K562 (cell line): ENCODE data around the gene PDZK1IP1. TPM values are rescaled to one million over a fixed set of nuclear protein-coding genes. Genes with fewer than 3 reads are reported as not detected.

Experiments used
- ATAC-seq: fragments of 200-7000 bp; cut with Tn5 transposase; 3 replicates; pipeline ENCODE4 v1.9.1; 2020; ENCODE audit warnings: moderate library complexity
- BruUV-seq: library from RNA; stranded (reverse); fragments of 400-500 nt; replicated peaks from 2 replicates; lab custom pipeline; 2021; lab: Mats Ljungman, UMichigan
- CTCF ChIA-PET: fragments of 300-600 bp; formaldehyde crosslinking; extraction: SDS; loops from one replicate; lab custom pipeline; 2021; ENCODE audit warnings: low intra/inter-chr PET ratio; lab: Yijun Ruan, JAX
- POLR2A ChIA-PET: fragments of 300-600, 350-650 bp; sonication (Branson Sonifier 250); formaldehyde crosslinking; extraction: SDS; loops from one replicate; lab custom pipeline; 2021; ENCODE audit warnings: antibody characterized with exemption, inconsistent platforms; lab: Yijun Ruan, JAX
- DNase-seq, 4 experiments: peaks; one replicate each; pipeline versions ENCODE4 v3.0.0 to v3.0.0-alpha.2; 2011 to 2018; ENCODE audit warnings: low spot score in 3 of 4, mixed read lengths in 3 of 4; ENCODE audit errors: extremely low read depth in 1 of 4
- FAIRE-seq: peaks from 2 replicates; lab custom pipeline; 2011; peaks lifted over from hg19 to GRCh38; lab: Jason Lieb, UNC
- H2AFZ ChIP-seq: 2 replicates; pipeline ENCODE4 v1.6.0; 2011; ENCODE audit warnings: low read depth, low read length, control low read depth, inconsistent platforms
- H3K27ac ChIP-seq: fragments of 200-600 bp; 3 replicates; pipeline ENCODE4 v1.8.0; 2011; ENCODE audit warnings: low read depth, mild to moderate bottlenecking, control low read depth, inconsistent platforms, low read length, moderate library complexity, mixed read lengths; ENCODE audit errors: extremely low read depth
- H3K27me3 ChIP-seq, 2 experiments: fragments of 300-600 bp in 1 of 2; 2 replicates in 1 of 2; 3 replicates in 1 of 2; pipeline versions ENCODE4 v1.6.0 to v1.8.0; 2011; ENCODE audit warnings: inconsistent platforms in 2 of 2, low read length in 2 of 2, mild to moderate bottlenecking in 1 of 2, mixed read lengths in 1 of 2, moderate library complexity in 1 of 2; ENCODE audit not compliant: control insufficient read depth in 2 of 2, insufficient read depth in 2 of 2
- H3K36me3 ChIP-seq: fragments of 300-600 bp; 3 replicates; pipeline ENCODE4 v1.8.0; 2011; ENCODE audit warnings: mild to moderate bottlenecking, low read length, inconsistent platforms; ENCODE audit not compliant: control insufficient read depth, insufficient read depth
- H3K4me1 ChIP-seq, 2 experiments: fragments of 200-600 bp in 1 of 2; replicated peaks in 1 of 2; 2 replicates in 1 of 2; 3 replicates in 1 of 2; pipeline versions ENCODE4 v1.5.1 to v1.8.0; 2011; ENCODE audit warnings: inconsistent platforms in 2 of 2, low read length in 2 of 2, mild to moderate bottlenecking in 1 of 2, mixed read lengths in 1 of 2, moderate library complexity in 1 of 2; ENCODE audit not compliant: control insufficient read depth in 2 of 2, insufficient read depth in 2 of 2
- H3K4me2 ChIP-seq: 2 replicates; pipeline ENCODE4 v1.6.1; 2011; ENCODE audit warnings: low read length, control low read depth, inconsistent platforms, mixed read lengths; ENCODE audit not compliant: insufficient read depth
- H3K4me3 ChIP-seq: fragments of 200-600 bp; sonication (generic), shearing (Covaris generic); 2 replicates; pipeline ENCODE4 v1.5.1; 2016; ENCODE audit warnings: control low read depth, inconsistent platforms
- H3K79me2 ChIP-seq: fragments of 200-600 bp; 3 replicates; pipeline ENCODE4 v1.8.0; 2011; ENCODE audit warnings: low read length, inconsistent platforms; ENCODE audit not compliant: control insufficient read depth, insufficient read depth
- H3K9ac ChIP-seq, 2 experiments: 2 replicates each; pipeline versions ENCODE4 v1.6.0 to v1.6.1; 2011; ENCODE audit warnings: low read depth in 2 of 2, low read length in 2 of 2, control low read depth in 1 of 2, inconsistent platforms in 1 of 2, mild to moderate bottlenecking in 1 of 2, mixed read lengths in 1 of 2; ENCODE audit not compliant: insufficient read depth in 1 of 2
- H3K9me1 ChIP-seq: one replicate; pipeline ENCODE4 v1.6.0; 2011; ENCODE audit warnings: inconsistent platforms, mild to moderate bottlenecking, low read length, moderate library complexity; ENCODE audit not compliant: control insufficient read depth, insufficient read depth
- H3K9me3 ChIP-seq: replicated peaks from 2 replicates; pipeline ENCODE4 v1.5.1; 2011; ENCODE audit warnings: low read depth, low read length, inconsistent platforms; ENCODE audit not compliant: control insufficient read depth, insufficient read depth
- H4K20me1 ChIP-seq: replicated peaks from 2 replicates; pipeline ENCODE4 v1.6.1; 2011; ENCODE audit warnings: low read length, inconsistent platforms, mixed read lengths; ENCODE audit not compliant: control insufficient read depth, insufficient read depth
- ARID2 ChIP-seq: fragments of 450-650 bp; IDR thresholded peaks from 2 replicates; pipeline ENCODE4 v1.6.1; 2017; ENCODE audit warnings: antibody characterized with exemption, mild to moderate bottlenecking
- ATF3 ChIP-seq, 2 experiments: fragments of 450-650 bp in 1 of 2; sonication (generic) in 1 of 2; formaldehyde crosslinking in 1 of 2; IDR thresholded peaks in 1 of 2; conservative IDR thresholded peaks in 1 of 2; 2 replicates each; pipeline versions ENCODE4 v1.6.1 to v1.8.1; 2016 to 2023; ENCODE audit warnings: mild to moderate bottlenecking in 2 of 2, moderate library complexity in 2 of 2, inconsistent platforms in 1 of 2, missing genetic modification reagents in 1 of 2
- CEBPG ChIP-seq, 3 experiments: fragments of 200-800 bp in 1 of 3; sonication (Bioruptor generic) in 1 of 3; sonication (generic) in 1 of 3; formaldehyde crosslinking in 1 of 3; IDR thresholded peaks in 2 of 3; conservative IDR thresholded peaks in 1 of 3; 2 replicates each; pipeline versions ENCODE4 v1.6.1 to v1.8.0; 2016 to 2022; ENCODE audit warnings: missing compliant biosample characterization in 2 of 3, missing genetic modification characterization in 2 of 3, mild to moderate bottlenecking in 1 of 3, missing genetic modification reagents in 1 of 3
- E2F4 ChIP-seq: sonication (generic); formaldehyde crosslinking; IDR thresholded peaks from 2 replicates; pipeline ENCODE4 v1.8.0; 2022; ENCODE audit warnings: mild to moderate bottlenecking, low read depth, missing genetic modification reagents
- GABPB1 ChIP-seq: sonication (generic); formaldehyde crosslinking; IDR thresholded peaks from 2 replicates; pipeline ENCODE4 v1.8.0; 2022; ENCODE audit warnings: mild to moderate bottlenecking, missing genetic modification reagents
- HDGF ChIP-seq: fragments of 450-650 bp; IDR thresholded peaks from 2 replicates; pipeline ENCODE4 v1.6.1; 2016
- JUNB ChIP-seq: fragments of 450-650 bp; formaldehyde crosslinking; conservative IDR thresholded peaks from 2 replicates; pipeline ENCODE4 v1.4.0; 2020; ENCODE audit warnings: mild to moderate bottlenecking
- MED1 ChIP-seq: sonication (generic); formaldehyde crosslinking; IDR thresholded peaks from 2 replicates; pipeline ENCODE4 v1.8.1; 2023; ENCODE audit warnings: missing genetic modification reagents, borderline replicate concordance
- MEIS2 ChIP-seq: fragments of 450-650 bp; IDR thresholded peaks from 2 replicates; pipeline ENCODE4 v1.6.1; 2014; ENCODE audit warnings: mild to moderate bottlenecking; ENCODE audit not compliant: partially characterized antibody
- NBN ChIP-seq: fragments of 450-650 bp; IDR thresholded peaks from 2 replicates; pipeline ENCODE4 v1.6.1; 2016; ENCODE audit warnings: low read depth, mild to moderate bottlenecking
- NKRF ChIP-seq: fragments of 450-650 bp; IDR thresholded peaks from 2 replicates; pipeline ENCODE4 v1.6.1; 2016; ENCODE audit warnings: borderline replicate concordance
- RNF2 ChIP-seq: sonication (generic); IDR thresholded peaks from 2 replicates; pipeline ENCODE4 v1.6.1; 2016
- RUNX1 ChIP-seq: sonication (generic); IDR thresholded peaks from 2 replicates; pipeline ENCODE4 v1.6.1; 2016; ENCODE audit warnings: antibody characterized with exemption, low read depth
- SMARCA5 ChIP-seq: fragments of 450-650 bp; IDR thresholded peaks from 2 replicates; pipeline ENCODE4 v1.6.1; 2016
- TARDBP ChIP-seq: fragments of 450-650 bp; IDR thresholded peaks from 2 replicates; pipeline ENCODE4 v1.6.1; 2016
- TSC22D4 ChIP-seq: fragments of 450-650 bp; IDR thresholded peaks from 2 replicates; pipeline ENCODE4 v1.6.1; 2016; ENCODE audit warnings: missing genetic modification characterization, missing biosample characterization, control low read depth
- ZNF12 ChIP-seq: sonication (generic); formaldehyde crosslinking; IDR thresholded peaks from 2 replicates; pipeline ENCODE4 v1.4.0; 2020; ENCODE audit warnings: mild to moderate bottlenecking, missing genetic modification reagents
- ZNF134 ChIP-seq: fragments of 250-450 bp; sonication (Bioruptor Pico); conservative IDR thresholded peaks from 2 replicates; pipeline ENCODE4 v1.4.0; 2020
- ZNF197 ChIP-seq: fragments of 200-800 bp; sonication (Bioruptor generic); IDR thresholded peaks from 2 replicates; pipeline ENCODE4 v1.6.1; 2016; ENCODE audit warnings: low read depth, missing genetic modification characterization, missing compliant biosample characterization
- in situ Hi-C: fragments of 300-500 bp; cut with MboI; formaldehyde crosslinking; loops from 4 replicates; pipeline ENCODE4 v1.15.0; 2018; ENCODE audit warnings: inconsistent platforms, mixed read lengths
- intact Hi-C: fragments of 100-400 bp; cut with micrococcal nuclease; formaldehyde crosslinking; loops from 2 replicates; pipeline ENCODE4 v1.14.2; 2022
- polyA plus RNA-seq, 8 experiments: library from polyadenylated mRNA; depleted of rRNA in 4 of 8; stranded (reverse) in 5 of 8; unstranded in 3 of 8; fragments of >200 nt; fragmentation: Nextera tagmentation in 2 of 8; fragmentation: Illumina TruSeq in 1 of 8; extraction: Ambion mirVana in 2 of 8; extraction: Trizol in 1 of 8; gene quantifications; 2 replicates each; pipeline versions ENCODE4 v1.2.1 to v1.2.3, GENCODE V29; 2011 to 2014; ENCODE audit warnings: inconsistent platforms in 1 of 8, missing spikeins in 1 of 8
- total RNA-seq, 7 experiments: library from RNA; depleted of rRNA in 6 of 7; stranded (reverse); fragments of >200 nt in 6 of 7; fragmentation: Illumina TruSeq in 2 of 7; extraction: Trizol in 2 of 7; gene quantifications; 2 replicates each; pipeline versions ENCODE4 v1.2.1 to v1.2.3, GENCODE V29; 2011 to 2021; ENCODE audit warnings: low replicate concordance in 1 of 7

PDZK1IP1 gene
- total and polyA plus RNA-seq, 9 of the 15 experiments (the other 6 are each of a cell fraction or from before 2014, with no cell fraction given), result 0.17 to 0.68 (median 0.53) TPM; not detected in 2

- TF ChIP-seq NBN (no peak), TSC22D4 (tag) (no peak), GABPB1 (CRISPR knock-in tag) (no peak)
Measured at GRCh38 chr1:47161298-47162040, 28.4 kb downstream of the PDZK1IP1 start (continued).

- H3K4me3 ChIP-seq, result no peak overlapping the region
- no peaks in the 10 kb centered on the region for H3K27me3 ChIP-seq
- H3K4me2 ChIP-seq, result no peak overlapping the region
- H3K9me1 ChIP-seq, result no peaks in the 10 kb centered on the region
- FAIRE-seq (no peak), ATAC-seq (no peak), DNase-seq (no peak)
- H4K20me1 ChIP-seq, result no peaks in the 10 kb centered on the region
- no TSS peak for BruUV-seq
- H3K27ac ChIP-seq, result no peak overlapping the region
- in situ Hi-C loops (no loop called here), intact Hi-C loops (no loop called here)
- H3K9me3 ChIP-seq, result no peaks in the 10 kb centered on the region
- no peaks in the 10 kb centered on the region for H3K4me1 ChIP-seq
- H3K36me3 ChIP-seq, result no peaks in the 10 kb centered on the region
- H3K9ac ChIP-seq, result no peak overlapping the region
- CTCF ChIA-PET, result no interaction called here
- no peak overlapping the region for H2AFZ ChIP-seq
- POLR2A ChIA-PET, result no interaction called here
- no peaks in the 10 kb centered on the region for H3K79me2 ChIP-seq
- TF ChIP-seq JUNB (CRISPR knock-in tag) (0 out of 2 replicates have a peak, but pooled peaks have one; percentile 37), ZNF134 (no peak), MEIS2 (no peak), ZNF197 (CRISPR knock-in tag) (no peak), TARDBP (no peak), NKRF (no peak), RUNX1 (no peak), ATF3 (IDR thresholded peaks at IDR 0.05) (peak; percentile 79), ATF3 (CRISPR knock-in tag; conservative IDR thresholded peaks at IDR 0.05) (no peak), ZNF12 (CRISPR knock-in tag) (no peak), SMARCA5 (no peak), RNF2 (no peak), E2F4 (CRISPR knock-in tag) (no peak), ARID2 (no peak), HDGF (no peak), CEBPG (CRISPR knock-in tag; IDR thresholded peaks at IDR 0.05) (no peak), CEBPG (tag; conservative IDR thresholded peaks at IDR 0.05 in 1 of 2, IDR thresholded peaks at IDR 0.05 in 1 of 2) (peak in 1 of 2 experiments; percentile 33; a peak in 1 of 4 replicates), MED1 (no peak)
Measured at GRCh38 chr1:47160716-47161115, 29.1 kb downstream of the PDZK1IP1 start.
